ENCODE data around the gene MYO7B. TPM values are rescaled to one million over a fixed set of nuclear protein-coding genes. Genes with fewer than 3 reads are reported as not detected.

MYO7B gene
- total and polyA plus RNA-seq, 9 of the 15 experiments (the other 6 are each of a cell fraction or from before 2014, with no cell fraction given), result 0.08 TPM; not detected in 8

GRCh38 chr2:127523269-127523939 lies 12.1 kb upstream of the MYO7B start:
- DNase-seq (ENCODE audit: extremely low read depth in 1 of 4, low spot score in 3 of 4) (no peak), ATAC-seq (no peak), FAIRE-seq (no peak)
- Histone ChIP-seq H3K36me3 (ENCODE audit: control insufficient read depth, insufficient read depth, low read length) (peaks cover 49% of the 10 kb centered on the region; the same call in 2 of the 3 replicates), H3K9ac (ENCODE audit: insufficient read depth in 1 of 2, low read depth in 2 of 2, low read length in 2 of 2) (no peak overlapping the region), H3K4me1 (replicated peaks in 1 of 2; ENCODE audit: control insufficient read depth in 2 of 2, insufficient read depth in 2 of 2, low read length in 2 of 2) (peaks cover 7 to 9% of the 10 kb centered on the region in 2 experiments; a peak in 4 of 5 replicates), H3K4me3 (no peak overlapping the region), H3K27me3 (ENCODE audit: control insufficient read depth in 2 of 2, insufficient read depth in 2 of 2, low read length in 2 of 2) (no peaks in the 10 kb centered on the region), H4K20me1 (replicated peaks; ENCODE audit: control insufficient read depth, insufficient read depth, low read length) (no peaks in the 10 kb centered on the region), H3K9me3 (replicated peaks; ENCODE audit: control insufficient read depth, insufficient read depth, low read depth, low read length) (no peaks in the 10 kb centered on the region), H3K79me2 (ENCODE audit: control insufficient read depth, insufficient read depth, low read length) (peaks cover 74% of the 10 kb centered on the region), H3K4me2 (ENCODE audit: insufficient read depth, low read length) (no peak overlapping the region), H2AFZ (ENCODE audit: low read depth, low read length) (no peak overlapping the region), H3K27ac (ENCODE audit: extremely low read depth, low read depth, low read length) (no peak overlapping the region), H3K9me1 (ENCODE audit: control insufficient read depth, insufficient read depth, low read length) (no peaks in the 10 kb centered on the region)
- TF ChIP-seq CEBPB (tag; IDR thresholded peaks at IDR 0.05) (no peak), ZNF263 (CRISPR knock-in tag; IDR thresholded peaks at IDR 0.05; ENCODE audit: borderline replicate concordance) (no peak), ZNF140 (CRISPR knock-in tag; IDR thresholded peaks at IDR 0.05) (no peak), BRD9 (IDR thresholded peaks at IDR 0.05; ENCODE audit: low read depth, partially characterized antibody) (no peak), STAT5B (CRISPR knock-in tag; IDR thresholded peaks at IDR 0.05) (no peak), TCF3 (CRISPR knock-in tag; IDR thresholded peaks at IDR 0.05) (no peak), TFAM (CRISPR knock-in tag; conservative IDR thresholded peaks at IDR 0.05) (no peak), IRF1 (CRISPR knock-in tag; IDR thresholded peaks at IDR 0.05; ENCODE audit: borderline replicate concordance) (no peak), BACH1 (tag; IDR thresholded peaks at IDR 0.05) (no peak), ZKSCAN1 (IDR thresholded peaks at IDR 0.05; ENCODE audit: low read depth, low read length) (no peak), ZBED1 (IDR thresholded peaks at IDR 0.05) (no peak), SMAD4 (CRISPR knock-in tag; conservative IDR thresholded peaks at IDR 0.05) (no peak), GMEB1 (CRISPR knock-in tag; IDR thresholded peaks at IDR 0.05) (no peak), ZC3H11A (IDR thresholded peaks at IDR 0.05; ENCODE audit: low read depth, low read length) (no peak)
- POLR2A ChIA-PET, result interaction anchor here (1.0 kb wide), 1 partner anchor 15 kb away, joined by 3 read pairs; no protein-coding TSS in a partner anchor
- in situ Hi-C loops (cut with MboI), result no loop called here
- intact Hi-C loops (cut with micrococcal nuclease), result no loop called here
- no TSS peak for BruUV-seq (replicated peaks)
- CTCF ChIA-PET (ENCODE audit: low intra/inter-chr PET ratio), result interaction anchor here (0.5 kb wide), 1 partner anchor 1232 kb away, joined by 4 read pairs; no protein-coding TSS in a partner anchor
- WGBS (ENCODE audit: insufficient coverage, low coverage, missing lambda C conversion rate), result 87% methylated on average over 8 of the region's 8 CpGs

All from K562 (cell line).